Loucy (cell line): ENCODE results near the gene MPPE1.

ENCODE experiments used
- H2AFZ ChIP-seq: fragments of 200-600 bp; sonication (generic); 2 replicates; pipeline ENCODE4 v1.6.0; 2016; ENCODE audit warnings: antibody characterized with exemption, mild to moderate bottlenecking, low read length, moderate library complexity
- H3F3A ChIP-seq: fragments of 200-600 bp; 2 replicates; pipeline ENCODE4 v1.6.0; 2016; ENCODE audit warnings: antibody characterized with exemption, low read depth, mild to moderate bottlenecking
- H3K27me3 ChIP-seq: fragments of 200-600 bp; sonication (generic); 2 replicates; pipeline ENCODE4 v1.6.1; 2014; ENCODE audit warnings: low read length, mild to moderate bottlenecking; ENCODE audit not compliant: insufficient read depth, poor library complexity, severe bottlenecking
- H3K36me3 ChIP-seq: fragments of 200-600 bp; sonication (generic); 2 replicates; pipeline ENCODE4 v1.6.1; 2016; ENCODE audit warnings: low read length; ENCODE audit not compliant: insufficient read depth
- H3K4me1 ChIP-seq: fragments of 200-600 bp; sonication (generic); 2 replicates; pipeline ENCODE4 v1.5.1; 2014; ENCODE audit warnings: low read length, mild to moderate bottlenecking; ENCODE audit not compliant: insufficient read depth, poor library complexity, severe bottlenecking
- H3K4me2 ChIP-seq: fragments of 200-600 bp; sonication (generic); 2 replicates; pipeline ENCODE4 v1.6.0; 2014; ENCODE audit warnings: antibody characterized with exemption, low read length, low read depth, mild to moderate bottlenecking; ENCODE audit not compliant: poor library complexity, severe bottlenecking
- H3K4me3 ChIP-seq: fragments of 200-600 bp; sonication (generic); 2 replicates; pipeline ENCODE4 v1.5.1; 2014; ENCODE audit warnings: low read length, mild to moderate bottlenecking, mixed read lengths; ENCODE audit not compliant: poor library complexity, severe bottlenecking
- H3K79me2 ChIP-seq: fragments of 200-600 bp; sonication (generic); 2 replicates; pipeline ENCODE4 v1.6.1; 2014; ENCODE audit warnings: low read length; ENCODE audit not compliant: insufficient read depth
- H3K9ac ChIP-seq: fragments of 200-600 bp; sonication (generic); 2 replicates; pipeline ENCODE4 v1.6.0; 2014; ENCODE audit warnings: mild to moderate bottlenecking, low read depth, low read length, moderate library complexity; ENCODE audit not compliant: poor library complexity, severe bottlenecking
- H3K9me2 ChIP-seq: fragments of 200-600 bp; sonication (generic); replicated peaks from 2 replicates; pipeline ENCODE4 v1.6.1; 2016; ENCODE audit warnings: low read depth, low read length, mixed read lengths
- H3K9me3 ChIP-seq: fragments of 200-600 bp; sonication (generic); 2 replicates; pipeline ENCODE4 v1.6.1; 2014; ENCODE audit warnings: mild to moderate bottlenecking, antibody characterized with exemption, low read length, low read depth; ENCODE audit not compliant: insufficient read depth
- H4K20me1 ChIP-seq: fragments of 200-600 bp; sonication (generic); 2 replicates; pipeline ENCODE4 v1.6.0; 2014; ENCODE audit warnings: antibody characterized with exemption, low read length, mild to moderate bottlenecking; ENCODE audit not compliant: insufficient read depth, poor library complexity, severe bottlenecking
- EZH2phosphoT487 ChIP-seq: fragments of 200-600 bp; IDR thresholded peaks from 2 replicates; pipeline ENCODE4 v1.6.1; 2018; ENCODE audit warnings: antibody characterized with exemption, mild to moderate bottlenecking, moderate library complexity, borderline replicate concordance
- TF ChIP-seq, protein P1 (sequence below): fragments of 200-600 bp; sonication (generic); conservative IDR thresholded peaks from 2 replicates; pipeline ENCODE4 v1.5.1; 2014; ENCODE audit warnings: mild to moderate bottlenecking, antibody characterized with exemption, low read length

Gene MPPE1

DNA sequence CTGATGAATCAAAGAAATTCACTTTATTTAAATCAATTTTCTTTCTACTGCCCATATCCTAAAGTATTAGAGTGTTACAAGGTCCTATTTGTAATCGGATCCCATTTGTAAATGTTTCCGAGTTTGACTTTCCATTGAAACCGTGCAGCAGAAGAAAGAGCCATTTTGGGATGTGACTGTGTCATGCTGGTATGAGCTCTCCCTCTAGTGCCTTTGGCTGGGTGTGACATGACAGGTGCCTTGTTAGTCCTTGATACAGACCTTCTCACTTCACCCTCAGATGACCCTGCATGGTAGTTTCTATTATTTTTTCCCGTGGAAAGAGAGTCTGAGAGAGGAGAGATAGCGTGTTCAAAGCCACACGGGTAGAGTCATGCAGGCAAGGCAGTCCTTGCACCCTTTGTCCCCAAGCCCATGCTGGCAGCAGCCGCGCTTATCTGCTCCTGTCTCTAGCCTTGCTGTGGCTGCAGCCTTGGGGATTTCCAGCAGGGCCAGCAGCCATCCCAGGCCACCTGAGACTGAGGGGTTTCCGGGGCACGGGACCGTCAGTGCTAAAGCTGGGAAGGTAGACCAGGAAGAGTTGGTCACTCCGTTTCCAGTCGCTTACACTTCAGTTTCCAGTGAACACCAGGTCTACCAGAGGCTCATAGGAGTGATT is 35.5 kb downstream of the MPPE1 start:
- Histone ChIP-seq H3K9me3 (no peaks in the 10 kb centered on the region), H3K4me1 (no peaks in the 10 kb centered on the region), H3K27me3 (no peaks in the 10 kb centered on the region), H4K20me1 (no peaks in the 10 kb centered on the region), H3F3A (no peaks in the 10 kb centered on the region), H2AFZ (no peak overlapping the region), H3K36me3 (no peaks in the 10 kb centered on the region), H3K4me3 (no peak overlapping the region), H3K79me2 (no peaks in the 10 kb centered on the region), H3K9me2 (no peaks in the 10 kb centered on the region), H3K4me2 (no peak overlapping the region), H3K9ac (no peak overlapping the region)
- no peak for TF ChIP-seq EZH2phosphoT487
- TF ChIP-seq, protein P1, sequence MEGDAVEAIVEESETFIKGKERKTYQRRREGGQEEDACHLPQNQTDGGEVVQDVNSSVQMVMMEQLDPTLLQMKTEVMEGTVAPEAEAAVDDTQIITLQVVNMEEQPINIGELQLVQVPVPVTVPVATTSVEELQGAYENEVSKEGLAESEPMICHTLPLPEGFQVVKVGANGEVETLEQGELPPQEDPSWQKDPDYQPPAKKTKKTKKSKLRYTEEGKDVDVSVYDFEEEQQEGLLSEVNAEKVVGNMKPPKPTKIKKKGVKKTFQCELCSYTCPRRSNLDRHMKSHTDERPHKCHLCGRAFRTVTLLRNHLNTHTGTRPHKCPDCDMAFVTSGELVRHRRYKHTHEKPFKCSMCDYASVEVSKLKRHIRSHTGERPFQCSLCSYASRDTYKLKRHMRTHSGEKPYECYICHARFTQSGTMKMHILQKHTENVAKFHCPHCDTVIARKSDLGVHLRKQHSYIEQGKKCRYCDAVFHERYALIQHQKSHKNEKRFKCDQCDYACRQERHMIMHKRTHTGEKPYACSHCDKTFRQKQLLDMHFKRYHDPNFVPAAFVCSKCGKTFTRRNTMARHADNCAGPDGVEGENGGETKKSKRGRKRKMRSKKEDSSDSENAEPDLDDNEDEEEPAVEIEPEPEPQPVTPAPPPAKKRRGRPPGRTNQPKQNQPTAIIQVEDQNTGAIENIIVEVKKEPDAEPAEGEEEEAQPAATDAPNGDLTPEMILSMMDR, result peak; percentile 40

DNA sequence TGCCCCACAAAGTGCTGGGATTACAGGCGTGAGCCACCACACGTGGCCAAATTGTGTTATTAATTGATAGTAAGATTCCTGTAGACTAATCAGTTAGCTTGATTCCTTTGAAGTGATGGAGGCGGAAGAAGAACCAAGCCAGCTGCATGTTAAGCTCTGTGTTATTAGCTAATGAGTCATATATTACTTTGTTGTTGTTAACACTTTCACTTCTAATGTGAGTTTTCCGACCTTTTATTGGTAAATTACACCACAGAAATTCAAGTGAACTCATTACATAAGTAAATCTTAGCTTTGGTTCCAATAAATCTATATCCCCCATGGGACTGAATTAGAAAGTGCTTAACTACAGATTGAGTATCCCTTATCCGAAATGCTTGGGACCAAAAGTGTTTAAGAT is 36.6 kb downstream of the MPPE1 start:
- TF ChIP-seq, protein P1, result no peak
- TF ChIP-seq EZH2phosphoT487, result no peak
- no peak overlapping the region for H3K9ac ChIP-seq

DNA sequence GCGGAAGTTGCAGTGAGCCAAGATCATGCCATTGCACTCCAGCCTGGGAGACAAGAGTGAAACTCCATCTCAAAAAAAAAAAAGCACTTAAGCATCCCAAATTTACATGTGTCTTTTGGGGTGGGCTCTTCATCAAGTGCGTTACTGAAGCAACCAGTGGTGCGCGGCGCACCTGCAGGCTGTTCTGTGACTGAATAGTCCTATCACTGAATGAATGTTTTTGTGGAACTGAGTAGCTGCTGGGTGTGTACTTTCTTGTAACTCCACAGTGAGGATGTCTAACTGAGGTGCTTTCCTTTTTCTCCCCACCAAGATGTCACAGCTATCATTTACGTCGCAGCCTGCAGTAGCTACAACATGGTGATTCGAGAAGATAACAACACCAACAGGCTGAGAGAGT is 39.9 kb downstream of the MPPE1 start:
- Histone ChIP-seq H3K79me2 (no peaks in the 10 kb centered on the region), H3K9me3 (no peaks in the 10 kb centered on the region), H3K4me2 (no peak overlapping the region), H3K9ac (no peak overlapping the region), H3K4me3 (no peak overlapping the region), H3K9me2 (no peaks in the 10 kb centered on the region), H3K36me3 (no peaks in the 10 kb centered on the region), H4K20me1 (no peaks in the 10 kb centered on the region), H3F3A (no peaks in the 10 kb centered on the region), H2AFZ (no peak overlapping the region), H3K4me1 (no peaks in the 10 kb centered on the region), H3K27me3 (no peaks in the 10 kb centered on the region)
- TF ChIP-seq, protein P1, result no peak
- no peak for TF ChIP-seq EZH2phosphoT487

More for the DNA sequence above, 36.6 kb downstream of the MPPE1 start:
- Histone ChIP-seq H3F3A (no peaks in the 10 kb centered on the region), H3K9me2 (no peaks in the 10 kb centered on the region), H3K36me3 (no peaks in the 10 kb centered on the region), H3K4me2 (no peak overlapping the region), H4K20me1 (no peaks in the 10 kb centered on the region), H2AFZ (no peak overlapping the region), H3K79me2 (no peaks in the 10 kb centered on the region), H3K4me3 (no peak overlapping the region), H3K9me3 (no peaks in the 10 kb centered on the region), H3K4me1 (no peaks in the 10 kb centered on the region), H3K27me3 (no peaks in the 10 kb centered on the region)
